ENCODE results near the gene DISP1.
A peak's percentile ranks its signal among the peaks of the same experiment; 100 is the strongest.

The DISP1 gene

GRCh38 chr1:222798116-222798515 lies 16.7 kb upstream of the DISP1 start:
- H3K79me1 ChIP-seq (ENCODE audit: low read length): no peaks in the 10 kb centered on the region
- H3K4me2 ChIP-seq (ENCODE audit: low read length): no peak overlapping the region
- H3K4me1 ChIP-seq (ENCODE audit: control insufficient read depth in 1 of 2, insufficient read depth in 2 of 2, low read length in 2 of 2): no peaks in the 10 kb centered on the region
- no peak overlapping the region for H3K18ac ChIP-seq (ENCODE audit: low read length)
- H3K27me3 ChIP-seq (ENCODE audit: insufficient read depth, low read length): no peaks in the 10 kb centered on the region
- no peak overlapping the region for H3K14ac ChIP-seq (ENCODE audit: low read length)
- H4K12ac ChIP-seq (ENCODE audit: low read depth, low read length): no peak overlapping the region
- H2AK5ac ChIP-seq (ENCODE audit: low read length): no peak overlapping the region
- H2BK12ac ChIP-seq (ENCODE audit: low read length): no peak overlapping the region
- no peaks in the 10 kb centered on the region for H3K79me2 ChIP-seq (ENCODE audit: control insufficient read depth, insufficient read depth, low read length, poor library complexity)
- H2BK120ac ChIP-seq (ENCODE audit: insufficient read depth, low read length, poor library complexity): no peak overlapping the region
- H4K8ac ChIP-seq (ENCODE audit: low read depth, low read length): no peak overlapping the region
- DNase-seq: peak in 1 of 2 donors; percentile 31
- H3K4ac ChIP-seq (ENCODE audit: low read depth, low read length): no peak overlapping the region
- H4K91ac ChIP-seq (ENCODE audit: low read depth, low read length): no peak overlapping the region
- no peak overlapping the region for H3K9ac ChIP-seq (ENCODE audit: low read length)
- no peak overlapping the region for H3K4me3 ChIP-seq (ENCODE audit: low read depth, low read length)
- no peaks in the 10 kb centered on the region for H3K9me3 ChIP-seq (ENCODE audit: insufficient read depth, low read depth, low read length)
- no peak overlapping the region for H2BK5ac ChIP-seq (ENCODE audit: low read depth, low read length, poor library complexity)
- H3K27ac ChIP-seq (ENCODE audit: low read depth, low read length): no peak overlapping the region
- H3K36me3 ChIP-seq (ENCODE audit: control insufficient read depth in 1 of 2, insufficient read depth in 2 of 2, low read length in 2 of 2): no peaks in the 10 kb centered on the region
- no peak overlapping the region for H2AFZ ChIP-seq (ENCODE audit: insufficient read depth, low read length, poor library complexity)
- no peak overlapping the region for H3K23ac ChIP-seq (ENCODE audit: low read length)

DNA sequence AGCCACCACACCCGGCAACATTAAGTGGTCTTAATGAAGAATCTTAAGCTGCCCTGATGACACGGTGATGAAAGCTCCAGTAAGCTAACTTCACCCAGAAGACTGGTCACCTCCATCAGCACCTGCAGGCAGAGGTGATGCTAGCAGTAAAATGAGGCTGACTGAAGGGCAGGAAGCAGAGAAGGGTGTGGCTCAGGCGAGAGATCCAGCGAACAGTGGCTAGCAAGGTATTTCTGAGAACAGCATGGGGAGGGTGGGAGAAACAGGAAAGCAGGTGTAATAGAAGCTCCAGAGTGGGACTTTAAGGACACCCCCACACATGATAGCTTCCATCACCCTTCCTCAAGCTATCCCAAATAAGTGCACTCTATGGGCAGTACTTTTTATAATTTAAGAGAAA lies 15.9 kb upstream of the DISP1 start:
- no peak overlapping the region for H2BK12ac ChIP-seq (ENCODE audit: low read length)
- no peak overlapping the region for H3K18ac ChIP-seq (ENCODE audit: low read length)
- H3K4me1 ChIP-seq (ENCODE audit: control insufficient read depth in 1 of 2, insufficient read depth in 2 of 2, low read length in 2 of 2): no peaks in the 10 kb centered on the region
- H2AFZ ChIP-seq (ENCODE audit: insufficient read depth, low read length, poor library complexity): no peak overlapping the region
- no peak overlapping the region for H3K23ac ChIP-seq (ENCODE audit: low read length)
- H3K36me3 ChIP-seq (ENCODE audit: control insufficient read depth in 1 of 2, insufficient read depth in 2 of 2, low read length in 2 of 2): no peaks in the 10 kb centered on the region
- no peak overlapping the region for H3K9ac ChIP-seq (ENCODE audit: low read length)
- H2BK120ac ChIP-seq (ENCODE audit: insufficient read depth, low read length, poor library complexity): no peak overlapping the region
- H3K27me3 ChIP-seq (ENCODE audit: insufficient read depth, low read length): no peaks in the 10 kb centered on the region
- H3K4me3 ChIP-seq (ENCODE audit: low read depth, low read length): no peak overlapping the region
- WGBS (ENCODE audit: extremely low coverage, insufficient coverage, insufficient read length): no CpG with 5 or more reads among the region's 4 CpGs
- no peak overlapping the region for H3K4ac ChIP-seq (ENCODE audit: low read depth, low read length)
- H4K91ac ChIP-seq (ENCODE audit: low read depth, low read length): no peak overlapping the region
- no peak overlapping the region for H3K27ac ChIP-seq (ENCODE audit: low read depth, low read length)
- H2BK5ac ChIP-seq (ENCODE audit: low read depth, low read length, poor library complexity): no peak overlapping the region
- H2AK5ac ChIP-seq (ENCODE audit: low read length): no peak overlapping the region
- H3K14ac ChIP-seq (ENCODE audit: low read length): no peak overlapping the region
- no peak overlapping the region for H3K4me2 ChIP-seq (ENCODE audit: low read length)
- H3K9me3 ChIP-seq (ENCODE audit: insufficient read depth, low read depth, low read length): no peaks in the 10 kb centered on the region
- no peaks in the 10 kb centered on the region for H3K79me2 ChIP-seq (ENCODE audit: control insufficient read depth, insufficient read depth, low read length, poor library complexity)
- H4K12ac ChIP-seq (ENCODE audit: low read depth, low read length): no peak overlapping the region
- no peak for DNase-seq
- no peaks in the 10 kb centered on the region for H3K79me1 ChIP-seq (ENCODE audit: low read length)
- H4K8ac ChIP-seq (ENCODE audit: low read depth, low read length): no peak overlapping the region

GRCh38 chr1:222801067-222801466 lies 13.8 kb upstream of the DISP1 start:
- H3K27ac ChIP-seq (ENCODE audit: low read depth, low read length): no peak overlapping the region
- H2BK5ac ChIP-seq (ENCODE audit: low read depth, low read length, poor library complexity): no peak overlapping the region
- H3K36me3 ChIP-seq (ENCODE audit: control insufficient read depth in 1 of 2, insufficient read depth in 2 of 2, low read length in 2 of 2): no peaks in the 10 kb centered on the region
- H4K8ac ChIP-seq (ENCODE audit: low read depth, low read length): no peak overlapping the region
- no peak overlapping the region for H4K91ac ChIP-seq (ENCODE audit: low read depth, low read length)
- H3K4me3 ChIP-seq (ENCODE audit: low read depth, low read length): no peak overlapping the region
- H3K79me2 ChIP-seq (ENCODE audit: control insufficient read depth, insufficient read depth, low read length, poor library complexity): no peaks in the 10 kb centered on the region
- H3K9ac ChIP-seq (ENCODE audit: low read length): no peak overlapping the region
- no peak overlapping the region for H2BK12ac ChIP-seq (ENCODE audit: low read length)
- DNase-seq: no peak
- no peak overlapping the region for H3K4me2 ChIP-seq (ENCODE audit: low read length)
- H2AFZ ChIP-seq (ENCODE audit: insufficient read depth, low read length, poor library complexity): no peak overlapping the region
- H2BK120ac ChIP-seq (ENCODE audit: insufficient read depth, low read length, poor library complexity): no peak overlapping the region
- no peak overlapping the region for H2AK5ac ChIP-seq (ENCODE audit: low read length)
- H3K27me3 ChIP-seq (ENCODE audit: insufficient read depth, low read length): no peaks in the 10 kb centered on the region
- WGBS (ENCODE audit: extremely low coverage, insufficient coverage, insufficient read length): no CpG with 5 or more reads among the region's 4 CpGs
- H3K4ac ChIP-seq (ENCODE audit: low read depth, low read length): no peak overlapping the region
- no peak overlapping the region for H4K12ac ChIP-seq (ENCODE audit: low read depth, low read length)
- no peaks in the 10 kb centered on the region for H3K9me3 ChIP-seq (ENCODE audit: insufficient read depth, low read depth, low read length)
- no peak overlapping the region for H3K18ac ChIP-seq (ENCODE audit: low read length)
- no peaks in the 10 kb centered on the region for H3K79me1 ChIP-seq (ENCODE audit: low read length)
- H3K23ac ChIP-seq (ENCODE audit: low read length): no peak overlapping the region
- no peaks in the 10 kb centered on the region for H3K4me1 ChIP-seq (ENCODE audit: control insufficient read depth in 1 of 2, insufficient read depth in 2 of 2, low read length in 2 of 2)
- H3K14ac ChIP-seq (ENCODE audit: low read length): no peak overlapping the region

- H4K8ac ChIP-seq (ENCODE audit: low read depth, low read length): no peak overlapping the region
- DNase-seq: no peak
- H3K9ac ChIP-seq (ENCODE audit: low read length): no peak overlapping the region
- H3K4me3 ChIP-seq (ENCODE audit: low read depth, low read length): no peak overlapping the region
- H4K12ac ChIP-seq (ENCODE audit: low read depth, low read length): no peak overlapping the region
- no peaks in the 10 kb centered on the region for H3K27me3 ChIP-seq (ENCODE audit: insufficient read depth, low read length)
- H3K23ac ChIP-seq (ENCODE audit: low read length): no peak overlapping the region
- H2BK12ac ChIP-seq (ENCODE audit: low read length): no peak overlapping the region
- no peak overlapping the region for H3K14ac ChIP-seq (ENCODE audit: low read length)
- H4K91ac ChIP-seq (ENCODE audit: low read depth, low read length): no peak overlapping the region
- no peaks in the 10 kb centered on the region for H3K36me3 ChIP-seq (ENCODE audit: control insufficient read depth in 1 of 2, insufficient read depth in 2 of 2, low read length in 2 of 2)
- WGBS (ENCODE audit: extremely low coverage, insufficient coverage, insufficient read length): no CpG with 5 or more reads among the region's 4 CpGs
- no peak overlapping the region for H2AFZ ChIP-seq (ENCODE audit: insufficient read depth, low read length, poor library complexity)
- H3K9me3 ChIP-seq (ENCODE audit: insufficient read depth, low read depth, low read length): no peaks in the 10 kb centered on the region
- H3K79me2 ChIP-seq (ENCODE audit: control insufficient read depth, insufficient read depth, low read length, poor library complexity): peaks cover 3% of the 10 kb centered on the region
- no peak overlapping the region for H2AK5ac ChIP-seq (ENCODE audit: low read length)
- no peak overlapping the region for H3K4me2 ChIP-seq (ENCODE audit: low read length)
- H2BK120ac ChIP-seq (ENCODE audit: insufficient read depth, low read length, poor library complexity): no peak overlapping the region
- H2BK5ac ChIP-seq (ENCODE audit: low read depth, low read length, poor library complexity): no peak overlapping the region
- peaks cover 8% of the 10 kb centered on the region for H3K79me1 ChIP-seq (ENCODE audit: low read length)
- H3K27ac ChIP-seq (ENCODE audit: low read depth, low read length): no peak overlapping the region
- no peak overlapping the region for H3K4ac ChIP-seq (ENCODE audit: low read depth, low read length)
- H3K18ac ChIP-seq (ENCODE audit: low read length): no peak overlapping the region
- peaks cover 3 to 4% of the 10 kb centered on the region in 2 experiments for H3K4me1 ChIP-seq (ENCODE audit: control insufficient read depth in 1 of 2, insufficient read depth in 2 of 2, low read length in 2 of 2)
These were observed 3.2 kb upstream of the DISP1 start for GRCh38 chr1:222811671-222812070.
